GM18951 (cell line): ENCODE results near the gene STXBP5.

ENCODE experiments used
- POLR2A ChIP-seq: IDR thresholded peaks from 4 replicates; pipeline ENCODE4 v1.6.1; 2011; ENCODE audit warnings: mild to moderate bottlenecking; ENCODE audit not compliant: insufficient read length, insufficient read depth; ENCODE audit errors: extremely low read depth
- in situ Hi-C: fragments of 300-500 bp; cut with MboI; formaldehyde crosslinking; loops from one replicate; pipeline ENCODE4 v1.12.0; 2022; ENCODE audit warnings: low sequenced_read_pairs, mixed read lengths, inconsistent platforms; ENCODE audit not compliant: unreplicated experiment

Gene STXBP5

GRCh38 chr6:147418523-147418922 is 214.3 kb downstream of the STXBP5 start:
- in situ Hi-C loops, result no loop called here
- no peak for TF ChIP-seq POLR2A

DNA sequence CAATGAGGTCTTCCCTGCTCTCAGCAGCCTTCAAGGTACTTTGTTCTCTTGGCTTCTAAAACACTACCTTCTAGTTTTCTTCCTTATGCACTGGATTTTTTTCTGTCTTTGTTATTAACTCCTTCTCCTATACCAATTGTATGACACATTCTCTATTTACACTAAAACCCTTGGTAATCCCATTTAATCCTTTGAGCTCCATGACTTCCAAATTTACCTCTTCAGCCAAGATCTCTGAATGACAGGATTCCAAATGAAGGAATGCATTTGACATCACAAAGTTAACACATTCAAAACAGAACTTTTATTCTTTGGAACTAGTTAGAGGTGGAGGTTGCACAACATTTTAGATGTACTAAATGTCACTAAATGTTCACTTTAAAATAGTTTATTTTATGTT is 217.7 kb downstream of the STXBP5 start:
- in situ Hi-C loops, result no loop called here
- no peak for TF ChIP-seq POLR2A

DNA sequence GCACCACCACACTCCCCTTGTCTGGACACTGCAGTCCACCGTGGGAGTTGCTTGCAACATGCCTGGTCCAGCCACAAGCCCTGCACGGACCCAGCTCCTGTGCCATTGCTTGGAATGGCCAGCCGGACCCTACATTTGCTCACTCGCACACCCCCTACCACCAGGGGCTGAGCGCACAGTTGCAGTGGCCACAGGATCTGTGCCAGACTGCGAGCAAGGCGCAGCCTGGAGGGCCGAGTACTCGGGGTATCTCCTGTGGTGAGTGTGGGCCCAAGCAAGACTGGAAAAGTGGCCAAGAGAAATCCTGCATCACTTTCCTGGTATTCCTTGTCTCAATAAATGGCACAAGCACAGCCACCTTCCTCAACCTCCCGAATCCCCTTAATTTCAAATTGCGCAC is 218.9 kb downstream of the STXBP5 start:
- TF ChIP-seq POLR2A, result no peak

GRCh38 chr6:147429794-147430193 is 225.6 kb downstream of the STXBP5 start:
- TF ChIP-seq POLR2A, result no peak
- in situ Hi-C loops, result no loop called here

More for the DNA sequence above, 218.9 kb downstream of the STXBP5 start:
- in situ Hi-C loops, result no loop called here

GRCh38 chr6:147430811-147431210 is 226.6 kb downstream of the STXBP5 start:
- TF ChIP-seq POLR2A, result no peak
- in situ Hi-C loops, result no loop called here

DNA sequence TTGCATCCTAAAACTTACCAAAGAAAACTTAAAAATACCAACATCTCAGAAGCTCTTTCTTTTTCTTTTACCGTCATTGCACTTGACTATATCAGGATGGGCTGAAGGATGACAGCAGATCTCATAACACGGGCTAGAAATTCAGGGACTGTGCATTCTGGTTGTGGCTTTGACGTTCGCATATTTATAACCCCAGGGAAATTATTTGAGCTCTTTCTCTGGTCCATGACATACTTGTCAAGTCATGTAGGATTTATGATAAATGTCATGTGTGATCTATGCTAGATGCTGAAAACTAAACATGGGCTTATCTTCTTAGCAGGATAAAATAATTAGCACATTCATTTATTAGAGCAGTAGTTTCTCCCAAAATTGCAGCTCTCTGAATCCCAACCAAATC is 229.9 kb downstream of the STXBP5 start:
- no peak for TF ChIP-seq POLR2A
- in situ Hi-C loops, result no loop called here

- no peak for TF ChIP-seq POLR2A
- in situ Hi-C loops, result no loop called here
Observed at GRCh38 chr6:147434516-147434915, 230.3 kb downstream of the STXBP5 start.

DNA sequence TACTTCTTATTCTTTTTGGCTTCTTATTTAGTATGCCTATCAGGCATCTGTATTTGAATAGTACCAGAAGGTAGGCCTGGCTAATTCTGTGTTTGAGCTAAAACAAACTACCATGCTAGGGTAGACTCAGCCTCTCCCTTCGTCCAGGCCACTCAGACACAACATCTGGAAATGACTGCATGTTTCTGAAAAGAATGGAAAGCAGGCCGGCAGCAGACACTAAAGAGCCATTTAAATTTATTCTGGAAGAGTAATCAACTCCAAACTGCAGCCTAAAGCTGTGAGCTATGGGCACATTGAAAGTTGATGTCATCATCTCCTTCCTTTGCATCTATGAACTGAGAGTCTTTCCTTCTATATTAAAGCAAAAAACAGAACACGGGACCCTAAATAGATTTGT is 233.4 kb downstream of the STXBP5 start:
- TF ChIP-seq POLR2A, result no peak
- in situ Hi-C loops, result no loop called here

DNA sequence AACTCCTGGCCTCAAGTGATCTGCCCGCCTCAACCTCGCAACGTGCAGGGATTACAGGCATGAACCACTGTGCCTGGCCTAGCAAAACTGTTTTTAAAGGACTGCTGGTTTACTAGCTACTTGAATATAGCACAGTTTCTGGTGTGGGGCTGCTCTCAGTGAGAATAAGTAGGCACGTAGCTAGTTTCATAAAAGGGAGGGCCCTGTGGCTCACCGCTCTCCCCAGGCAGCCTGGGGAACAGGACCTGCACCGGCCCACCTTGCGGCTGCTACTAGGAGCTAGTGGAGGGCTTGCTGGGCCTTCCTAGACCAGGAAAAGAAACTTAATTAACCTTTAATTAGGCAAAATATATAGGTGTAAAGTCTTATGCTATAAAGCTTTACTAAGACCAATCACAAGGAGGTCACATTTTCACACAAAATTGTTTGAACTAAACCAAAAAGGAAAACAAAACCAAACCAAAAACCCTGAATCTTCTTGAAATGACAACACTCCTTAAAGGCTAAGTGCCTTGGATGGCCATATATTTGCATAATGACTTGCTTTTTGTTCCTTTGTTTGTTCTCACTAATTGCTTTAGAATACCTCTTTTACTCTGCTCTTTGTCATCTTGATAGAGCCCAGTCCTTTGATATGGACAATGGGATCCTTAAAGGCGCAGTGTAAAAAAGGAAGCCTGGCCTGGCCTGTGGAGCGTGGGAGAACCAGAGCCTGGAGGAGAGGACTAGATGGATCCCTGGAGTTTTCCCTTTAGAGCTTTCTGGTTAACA is 234.7 kb downstream of the STXBP5 start:
- in situ Hi-C loops, result no loop called here

More for the DNA sequence above, 234.7 kb downstream of the STXBP5 start:
- TF ChIP-seq POLR2A, result no peak
